Keratinocyte (primary cell): ENCODE results near the gene TMTC4.

Source experiments
- CTCF ChIP-seq, 3 experiments: IDR thresholded peaks in 1 of 3; conservative IDR thresholded peaks in 1 of 3; optimal IDR thresholded peaks in 1 of 3; 2 replicates in 2 of 3; 3 replicates in 1 of 3; pipeline versions ENCODE3 to v1.5.1; 2011; ENCODE audit warnings: low read length in 3 of 3, mild to moderate bottlenecking in 3 of 3, moderate library complexity in 2 of 3, control low read depth in 1 of 3, inconsistent platforms in 1 of 3; ENCODE audit not compliant: insufficient read depth in 2 of 3; ENCODE audit errors: extremely low read depth in 1 of 3
- EZH2 ChIP-seq: IDR thresholded peaks from one replicate; pipeline ENCODE4 v1.6.1; 2012; ENCODE audit warnings: inconsistent platforms, mild to moderate bottlenecking, low read length, moderate library complexity

GRCh38 chr13:100668408-100668807 lies 6.2 kb downstream of the TMTC4 start:
- TF ChIP-seq CTCF (optimal IDR thresholded peaks at IDR 0.05 in 1 of 3, IDR thresholded peaks at IDR 0.05 in 1 of 3, conservative IDR thresholded peaks at IDR 0.05 in 1 of 3; ENCODE audit: extremely low read depth in 1 of 3, insufficient read depth in 2 of 3, low read length in 3 of 3) (no peak), EZH2 (no peak)
